A673 (cell line): ENCODE results near the gene WDR75.

Experiments used
- CTCF ChIP-seq: fragments of 300-800, 200-600 bp; sonication (generic); conservative IDR thresholded peaks from 2 replicates; pipeline ENCODE4 v1.5.1; 2017; ENCODE audit warnings: low read depth, mild to moderate bottlenecking, antibody characterized with exemption, low read length, moderate library complexity, mixed read lengths
- EZH2 ChIP-seq: fragments of 200-600 bp; sonication (generic); IDR thresholded peaks from 2 replicates; pipeline ENCODE4 v1.6.1; 2017; ENCODE audit warnings: borderline replicate concordance, low read depth, mild to moderate bottlenecking, mixed read lengths, antibody characterized with exemption, low read length; ENCODE audit not compliant: poor library complexity, severe bottlenecking

DNA sequence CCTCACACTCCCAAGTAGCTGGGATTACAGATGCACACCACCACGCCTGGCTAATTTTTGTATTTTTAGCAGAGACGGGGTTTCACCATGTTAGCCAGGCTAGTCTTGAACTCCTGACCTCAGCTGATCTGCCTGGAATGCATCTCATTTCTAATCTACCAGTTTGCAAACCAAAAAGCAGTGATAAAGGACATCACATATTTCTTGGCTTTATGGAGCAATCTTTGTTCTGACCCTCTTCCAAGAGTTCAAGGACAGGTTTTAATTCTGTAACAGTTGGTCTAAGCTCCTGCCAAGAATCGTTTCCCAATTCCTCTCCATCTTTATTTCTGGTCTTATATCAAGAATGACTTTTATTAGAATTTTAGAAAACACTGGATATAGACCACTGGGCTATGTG lies 71.6 kb downstream of the WDR75 start:
- TF ChIP-seq EZH2 (no peak), CTCF (no peak)
